HCT116 (cell line): Measurements from ENCODE around the gene POR. TPM values are rescaled to one million over a fixed set of nuclear protein-coding genes. Genes with fewer than 3 reads are reported as not detected.

ENCODE experiments used
- ATAC-seq: fragments of 200-7000 bp; cut with Tn5 transposase; 2 replicates; pipeline ENCODE4 v1.9.1; 2020; ENCODE audit warnings: mild to moderate bottlenecking, moderate library complexity
- BruUV-seq: library from RNA; stranded (reverse); fragments of 400-500 nt; replicated peaks from 2 replicates; lab custom pipeline; 2021; lab: Mats Ljungman, UMichigan
- CTCF ChIA-PET: fragments of 300-600 bp; sonication (Branson Sonifier 250); formaldehyde crosslinking; loops from one replicate; lab custom pipeline; 2021; ENCODE audit warnings: antibody characterized with exemption; lab: Charles Lee
- POLR2A ChIA-PET: fragments of 300-600, 350-600 bp; sonication (Branson Sonifier 250); formaldehyde crosslinking; loops from one replicate; lab custom pipeline; 2021; ENCODE audit warnings: antibody characterized with exemption; lab: Charles Lee
- RAD21 ChIA-PET, 2 experiments: fragments of 300-600 bp; sonication (Branson Sonifier 250); formaldehyde crosslinking; loops; one replicate each; lab custom pipeline; 2023; ENCODE audit warnings: low total read pairs in 2 of 2; ENCODE audit not compliant: uncharacterized antibody in 2 of 2, unreplicated experiment in 2 of 2, low non-redundant PET in 1 of 2; lab: Charles Lee
- DNase-seq: peaks from one replicate; pipeline ENCODE4 v3.0.0-alpha.2; 2010; ENCODE audit warnings: low read depth, low spot score
- H2AFZ ChIP-seq: fragments of 200-600 bp; shearing (Covaris generic), sonication (generic); 2 replicates; pipeline ENCODE4 v1.6.1; 2017; ENCODE audit warnings: low read depth, mixed run types, mixed read lengths, antibody characterized with exemption, low read length; ENCODE audit not compliant: poor library complexity, severe bottlenecking
- H3K27ac ChIP-seq: 2 replicates; pipeline ENCODE4 v1.5.1; 2012; ENCODE audit warnings: low read depth, low read length
- H3K27me3 ChIP-seq: fragments of 200-600 bp; sonication (generic); 2 replicates; pipeline ENCODE4 v1.6.1; 2016; ENCODE audit warnings: mixed run types, low read length, mixed read lengths; ENCODE audit not compliant: insufficient read depth
- H3K36me3 ChIP-seq, 2 experiments: fragments of 200-500 bp in 1 of 2; fragments of 200-600 bp in 1 of 2; sonication (Bioruptor generic) in 1 of 2; sonication (generic) in 1 of 2; 2 replicates each; pipeline versions ENCODE4 v1.5.1 to v1.6.1; 2014 to 2016; ENCODE audit warnings: low read length in 2 of 2, inconsistent platforms in 1 of 2, mixed read lengths in 1 of 2, mixed run types in 1 of 2; ENCODE audit not compliant: insufficient read depth in 2 of 2, control insufficient read depth in 1 of 2
- H3K4me1 ChIP-seq, 2 experiments: fragments of 200-600 bp in 1 of 2; sonication (generic) in 1 of 2; 2 replicates each; pipeline versions ENCODE4 v1.5.1 to v1.6.1; 2012 to 2017; ENCODE audit warnings: low read length in 2 of 2, inconsistent platforms in 1 of 2, mild to moderate bottlenecking in 1 of 2, mixed read lengths in 1 of 2, mixed run types in 1 of 2, moderate library complexity in 1 of 2; ENCODE audit not compliant: insufficient read depth in 2 of 2, control insufficient read depth in 1 of 2
- H3K4me2 ChIP-seq: fragments of 200-600 bp; sonication (generic); 2 replicates; pipeline ENCODE4 v1.6.1; 2017; ENCODE audit warnings: mixed run types, low read length, mixed read lengths
- H3K4me3 ChIP-seq, 2 experiments: fragments of 200-600 bp in 1 of 2; sonication (generic) in 1 of 2; replicated peaks in 1 of 2; 2 replicates each; pipeline ENCODE4 v1.5.1; 2011 to 2016; ENCODE audit warnings: low read length in 2 of 2, control low read depth in 1 of 2, low read depth in 1 of 2, mild to moderate bottlenecking in 1 of 2, mixed read lengths in 1 of 2, mixed run types in 1 of 2
- H3K79me2 ChIP-seq: fragments of 200-600 bp; sonication (generic); 2 replicates; pipeline ENCODE4 v1.6.1; 2017; ENCODE audit warnings: mild to moderate bottlenecking, mixed run types, low read length, moderate library complexity, mixed read lengths; ENCODE audit not compliant: insufficient read depth
- H3K9ac ChIP-seq: fragments of 200-600 bp; sonication (generic); 2 replicates; pipeline ENCODE4 v1.6.1; 2016; ENCODE audit warnings: low read length, mixed read lengths
- H3K9me2 ChIP-seq: fragments of 200-600 bp; sonication (generic), shearing (Covaris generic); 2 replicates; pipeline ENCODE4 v1.6.1; 2017; ENCODE audit warnings: mixed run types, mild to moderate bottlenecking, moderate library complexity; ENCODE audit not compliant: insufficient read depth
- H3K9me3 ChIP-seq, 2 experiments: fragments of 200-500 bp in 1 of 2; fragments of 200-600 bp in 1 of 2; sonication (Bioruptor generic) in 1 of 2; sonication (generic) in 1 of 2; 2 replicates each; pipeline ENCODE4 v1.6.1; 2014 to 2017; ENCODE audit warnings: low read length in 2 of 2, mixed read lengths in 2 of 2, inconsistent platforms in 1 of 2, low read depth in 1 of 2, mild to moderate bottlenecking in 1 of 2, mixed run types in 1 of 2, moderate library complexity in 1 of 2; ENCODE audit not compliant: control insufficient read depth in 1 of 2, insufficient read depth in 1 of 2
- H4K20me1 ChIP-seq: fragments of 200-600 bp; sonication (generic), shearing (Covaris generic); 2 replicates; pipeline ENCODE4 v1.6.1; 2017; ENCODE audit warnings: mixed run types, mild to moderate bottlenecking, moderate library complexity; ENCODE audit not compliant: insufficient read depth
- CEBPB ChIP-seq: IDR thresholded peaks from 2 replicates; pipeline ENCODE4 v1.6.1; 2012; ENCODE audit warnings: low read depth
- JUND ChIP-seq: IDR thresholded peaks from 2 replicates; pipeline ENCODE4 v1.6.1; 2012
- SP1 ChIP-seq: IDR thresholded peaks from 2 replicates; pipeline ENCODE4 v1.6.1; 2012; ENCODE audit warnings: low read depth
- intact Hi-C: fragments of 100-400 bp; cut with micrococcal nuclease; formaldehyde crosslinking; loops from 2 replicates; pipeline ENCODE4 v1.10.0; 2022
- total RNA-seq: library from RNA; stranded (reverse); gene quantifications from one replicate; pipeline ENCODE4 v1.2.1, GENCODE V29; 2021; ENCODE audit not compliant: unreplicated experiment
- TF ChIP-seq, protein P1 (sequence below): IDR thresholded peaks from 2 replicates; pipeline ENCODE4 v1.6.1; 2012; ENCODE audit warnings: low read depth

The POR gene
- total RNA-seq, 1 experiment from 2014 or later: 120 TPM

DNA sequence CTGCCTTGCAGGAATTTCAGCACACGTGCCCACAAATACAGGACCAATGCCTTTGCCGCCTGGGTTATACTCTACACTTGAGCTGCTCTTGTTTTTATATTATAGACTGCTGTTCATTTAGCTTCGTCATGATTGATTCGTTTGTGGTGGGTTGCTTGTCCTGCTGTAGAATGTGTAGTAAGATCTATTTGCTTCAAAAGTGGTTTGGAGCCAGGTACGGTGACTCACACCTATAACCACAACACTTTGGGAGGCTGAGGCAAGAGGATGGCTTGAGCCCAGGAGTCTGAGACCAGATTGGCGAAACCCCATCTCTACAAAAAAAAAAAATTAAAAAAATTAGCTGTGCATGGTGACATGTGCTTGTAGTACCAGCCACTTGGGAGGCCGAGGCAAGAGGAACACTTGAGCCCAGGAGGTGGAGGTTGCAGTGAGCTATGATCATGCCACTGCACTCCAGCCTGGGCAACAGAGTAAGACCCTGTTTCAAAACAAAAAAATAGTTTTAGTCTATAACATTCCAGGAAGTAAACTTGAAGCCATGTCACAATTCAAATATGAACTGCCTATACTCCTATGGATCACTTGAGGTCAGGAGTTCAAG is 45.1 kb upstream of the POR start (continued):
- TF ChIP-seq, protein P1, sequence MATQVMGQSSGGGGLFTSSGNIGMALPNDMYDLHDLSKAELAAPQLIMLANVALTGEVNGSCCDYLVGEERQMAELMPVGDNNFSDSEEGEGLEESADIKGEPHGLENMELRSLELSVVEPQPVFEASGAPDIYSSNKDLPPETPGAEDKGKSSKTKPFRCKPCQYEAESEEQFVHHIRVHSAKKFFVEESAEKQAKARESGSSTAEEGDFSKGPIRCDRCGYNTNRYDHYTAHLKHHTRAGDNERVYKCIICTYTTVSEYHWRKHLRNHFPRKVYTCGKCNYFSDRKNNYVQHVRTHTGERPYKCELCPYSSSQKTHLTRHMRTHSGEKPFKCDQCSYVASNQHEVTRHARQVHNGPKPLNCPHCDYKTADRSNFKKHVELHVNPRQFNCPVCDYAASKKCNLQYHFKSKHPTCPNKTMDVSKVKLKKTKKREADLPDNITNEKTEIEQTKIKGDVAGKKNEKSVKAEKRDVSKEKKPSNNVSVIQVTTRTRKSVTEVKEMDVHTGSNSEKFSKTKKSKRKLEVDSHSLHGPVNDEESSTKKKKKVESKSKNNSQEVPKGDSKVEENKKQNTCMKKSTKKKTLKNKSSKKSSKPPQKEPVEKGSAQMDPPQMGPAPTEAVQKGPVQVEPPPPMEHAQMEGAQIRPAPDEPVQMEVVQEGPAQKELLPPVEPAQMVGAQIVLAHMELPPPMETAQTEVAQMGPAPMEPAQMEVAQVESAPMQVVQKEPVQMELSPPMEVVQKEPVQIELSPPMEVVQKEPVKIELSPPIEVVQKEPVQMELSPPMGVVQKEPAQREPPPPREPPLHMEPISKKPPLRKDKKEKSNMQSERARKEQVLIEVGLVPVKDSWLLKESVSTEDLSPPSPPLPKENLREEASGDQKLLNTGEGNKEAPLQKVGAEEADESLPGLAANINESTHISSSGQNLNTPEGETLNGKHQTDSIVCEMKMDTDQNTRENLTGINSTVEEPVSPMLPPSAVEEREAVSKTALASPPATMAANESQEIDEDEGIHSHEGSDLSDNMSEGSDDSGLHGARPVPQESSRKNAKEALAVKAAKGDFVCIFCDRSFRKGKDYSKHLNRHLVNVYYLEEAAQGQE: no peak

DNA sequence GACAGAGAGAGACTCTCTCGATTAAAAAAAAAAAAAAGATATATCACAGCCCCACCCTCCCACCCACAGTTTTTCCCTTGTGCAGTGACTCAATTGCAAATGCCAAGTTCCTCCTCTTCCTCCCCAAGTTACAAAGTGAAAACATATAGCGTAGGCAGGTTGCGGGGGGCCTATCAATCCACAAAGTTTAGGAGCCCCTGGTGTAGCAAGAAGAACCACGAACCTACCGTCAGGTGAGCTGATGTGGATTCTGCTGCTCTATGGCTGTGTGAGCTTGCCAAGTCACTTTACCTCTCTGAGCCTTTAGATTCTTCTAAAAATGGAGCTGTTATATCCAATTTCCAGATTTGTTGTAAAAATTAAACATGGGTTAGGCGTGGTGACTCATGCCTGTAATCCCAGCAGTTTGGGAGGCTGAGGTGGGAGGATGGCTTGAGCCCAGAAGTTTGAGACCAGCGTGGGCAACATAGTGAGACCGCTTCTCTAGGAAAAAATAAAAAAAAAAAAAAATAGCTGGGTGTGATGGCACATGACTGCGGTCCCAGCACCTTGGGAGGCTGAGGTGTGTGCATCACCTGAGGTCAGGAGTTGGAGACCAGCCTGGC is 44.3 kb upstream of the POR start:
- DNase-seq (no peak), ATAC-seq (no peak)
- H3K9me3 ChIP-seq: no peaks in the 10 kb centered on the region
- RAD21 ChIA-PET: no interaction called here
- no peak overlapping the region for H3K9ac ChIP-seq
- POLR2A ChIA-PET: interaction anchor here (0.6 to 1.9 kb wide), 2 partner anchors 46 to 189 kb away, joined by 3 to 4 read pairs; no protein-coding TSS in a partner anchor
- CTCF ChIA-PET: interaction anchor here (1.5 to 4.8 kb wide), 2 partner anchors 147 to 149 kb away, joined by 3 to 26 read pairs; no protein-coding TSS in a partner anchor
- no peaks in the 10 kb centered on the region for H3K36me3 ChIP-seq
- H2AFZ ChIP-seq: no peak overlapping the region
- H3K27ac ChIP-seq: no peak overlapping the region
- no peaks in the 10 kb centered on the region for H3K79me2 ChIP-seq
- intact Hi-C loops: no loop called here
- no peaks in the 10 kb centered on the region for H3K27me3 ChIP-seq
- no peaks in the 10 kb centered on the region for H4K20me1 ChIP-seq
- peaks cover 0 to 17% of the 10 kb centered on the region in 2 experiments; a peak in 3 of 4 replicates for H3K4me1 ChIP-seq
- no peaks in the 10 kb centered on the region for H3K9me2 ChIP-seq
- H3K4me2 ChIP-seq: no peak overlapping the region
- no peak overlapping the region for H3K4me3 ChIP-seq
- BruUV-seq: no TSS peak
- TF ChIP-seq SP1: no peak
- TF ChIP-seq CEBPB: no peak
- no peak for TF ChIP-seq JUND
